ENCODE data around the gene AFF2.

AFF2 gene

DNA sequence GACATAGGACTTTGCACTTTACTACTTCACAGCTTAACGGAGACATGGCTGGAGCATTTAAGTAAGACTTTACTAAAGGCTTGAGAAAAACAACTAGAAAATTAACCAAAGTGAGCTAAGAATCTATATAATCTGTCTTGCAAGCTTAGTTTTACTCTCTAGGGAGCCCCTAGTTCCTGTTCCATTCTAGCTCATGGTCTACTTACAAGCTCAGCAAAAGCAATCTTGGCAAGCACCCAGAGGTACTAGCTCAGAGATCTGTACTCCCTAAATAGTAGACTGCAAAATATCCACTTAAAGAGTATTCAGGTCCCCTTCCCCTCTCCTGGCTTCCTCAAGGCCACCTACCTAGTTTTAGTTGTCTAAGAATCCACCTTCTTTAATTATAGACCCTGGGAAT lies 535.7 kb downstream of the AFF2 start:
- no peak for DNase-seq

DNA sequence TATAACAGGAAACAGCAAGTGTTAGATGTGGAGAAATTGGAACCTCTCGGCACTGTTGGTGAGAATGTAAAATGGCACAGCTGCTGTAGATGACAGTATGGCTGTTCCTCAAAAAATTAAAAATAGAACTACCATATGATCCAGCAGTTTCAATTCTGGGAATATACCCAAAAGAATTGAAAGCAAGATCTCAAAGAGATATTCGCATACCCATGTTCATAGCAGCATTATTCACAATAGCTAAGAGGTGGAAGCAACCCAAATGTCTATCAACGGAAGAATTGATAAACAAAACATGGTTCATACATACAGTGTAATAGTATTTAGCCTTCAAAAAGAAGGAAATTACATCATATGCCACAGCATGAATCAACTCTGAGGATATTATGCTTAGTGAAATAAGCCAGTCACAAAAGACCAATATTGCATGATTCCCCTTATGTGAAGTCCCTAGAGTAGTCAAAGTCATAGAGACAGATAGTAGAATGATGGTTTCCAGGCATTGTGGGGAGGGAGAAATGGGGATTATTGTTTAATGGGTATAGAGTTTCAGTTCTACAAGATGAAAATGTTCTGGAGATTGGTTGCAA lies 537.0 kb downstream of the AFF2 start:
- DNase-seq = no peak

DNA sequence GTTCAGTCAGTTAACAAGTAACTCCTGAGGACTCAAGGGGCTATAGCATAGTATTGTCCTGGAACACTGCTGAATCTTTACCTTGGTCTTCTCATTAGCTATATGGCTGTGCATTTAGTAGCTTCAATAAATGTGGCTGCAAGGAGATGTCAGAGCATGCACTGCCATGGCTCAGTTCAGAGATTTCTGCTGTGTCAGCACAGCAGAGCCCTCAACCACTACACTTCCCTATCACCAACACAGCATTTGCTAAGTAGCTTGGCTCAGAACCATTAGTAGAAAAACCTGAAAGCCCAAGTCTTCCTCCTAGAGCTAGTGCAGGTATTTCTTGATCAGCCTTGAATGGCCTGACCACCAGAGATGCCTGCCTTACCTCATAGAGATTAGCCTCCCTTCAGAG lies 538.6 kb downstream of the AFF2 start:
- no peak for DNase-seq

DNA sequence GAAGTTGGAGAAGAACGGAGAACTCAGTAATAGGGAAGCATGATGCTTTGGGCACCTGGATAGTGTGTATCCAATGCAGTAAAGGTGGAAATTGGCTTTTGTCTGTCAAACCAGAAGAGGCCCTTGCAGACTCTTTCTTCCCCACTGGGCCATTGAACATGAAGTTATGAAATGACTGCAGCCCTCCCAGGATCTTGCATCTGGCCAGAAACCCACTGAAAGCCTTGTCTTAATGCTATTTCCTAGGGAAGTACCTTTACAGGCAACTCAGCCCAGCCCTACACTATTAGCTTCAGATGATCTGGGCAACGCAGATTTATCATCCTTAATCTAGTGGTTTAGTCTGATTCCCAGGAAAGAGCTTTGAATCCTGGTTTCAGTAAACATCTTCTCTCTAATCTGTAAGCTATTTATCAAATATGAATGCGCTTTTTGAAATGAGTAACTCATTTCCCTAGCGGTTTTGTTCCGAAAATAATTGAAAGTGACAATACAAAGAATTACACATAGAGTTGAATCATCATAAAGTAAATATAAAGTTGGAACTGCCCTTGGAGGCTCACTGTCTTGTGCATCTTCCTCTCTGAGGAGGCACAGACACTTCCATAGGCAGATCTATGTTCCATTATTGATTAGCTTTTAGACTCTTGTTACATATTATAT lies 540.6 kb downstream of the AFF2 start:
- DNase-seq = no peak

DNA sequence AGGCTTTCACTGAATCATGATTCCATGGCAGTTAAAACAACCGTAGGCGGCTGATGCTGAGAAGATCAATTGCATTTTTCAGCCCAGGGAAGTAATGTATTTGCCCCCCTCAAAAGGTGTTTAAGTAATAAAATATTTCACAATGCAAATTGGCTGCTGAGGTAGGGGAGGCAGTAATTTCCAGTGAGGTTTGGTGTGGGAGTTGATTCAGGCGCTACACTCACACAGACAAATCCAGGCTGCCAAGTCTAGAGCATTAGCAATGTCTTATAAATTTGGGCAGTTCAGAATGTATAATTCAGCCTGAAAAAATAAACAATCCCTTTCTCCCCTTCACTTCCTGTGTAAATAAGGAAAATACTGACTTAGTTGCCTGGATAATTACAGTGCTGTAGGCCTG lies 543.0 kb downstream of the AFF2 start:
- DNase-seq = no peak

DNA sequence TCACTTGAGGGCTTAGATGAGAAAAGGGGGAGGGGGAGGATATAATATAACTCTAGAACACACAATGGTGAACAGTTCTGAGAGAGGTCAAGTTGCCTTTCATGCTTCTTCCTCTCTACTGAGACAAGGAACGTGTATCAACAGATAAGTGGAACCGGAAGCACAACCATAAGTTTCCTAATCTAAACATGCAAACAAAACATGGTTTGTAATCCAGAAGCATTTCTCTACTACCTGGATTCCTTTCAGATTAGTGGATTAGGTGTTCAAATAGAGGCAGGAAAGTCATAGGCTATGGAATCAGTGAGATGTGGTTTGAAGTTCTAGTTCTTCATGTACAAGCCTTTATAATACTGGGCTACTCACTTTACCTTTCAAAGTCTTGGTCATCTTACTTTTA lies 544.1 kb downstream of the AFF2 start:
- no peak for DNase-seq

DNA sequence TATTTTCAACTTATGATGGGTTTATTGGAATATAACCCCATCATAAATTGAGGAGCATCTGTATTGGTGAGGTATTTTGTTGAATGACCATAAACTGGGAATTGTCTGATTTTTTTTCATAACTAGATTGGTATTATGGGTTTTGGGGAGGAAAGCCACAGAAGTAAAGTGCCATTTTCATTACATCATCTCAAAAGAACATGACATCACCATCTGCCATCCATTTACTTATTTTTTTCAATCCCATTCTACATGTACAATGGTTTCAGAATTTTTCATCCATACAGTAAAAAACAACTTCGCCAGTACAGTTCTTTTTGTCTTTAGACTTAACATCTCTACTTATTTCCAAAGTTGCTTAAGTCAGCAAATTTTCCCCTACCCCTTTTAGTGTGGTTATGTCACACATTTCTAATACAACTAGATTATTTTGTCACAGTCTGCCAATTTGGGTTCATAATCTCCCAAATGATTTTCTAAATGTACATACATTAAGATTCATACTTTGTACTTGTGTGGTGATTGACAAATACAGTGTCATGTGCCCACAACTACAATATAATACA lies 545.3 kb downstream of the AFF2 start:
- DNase-seq = no peak

Measured in activated CD4-positive, alpha-beta T cell treated with anti-CD3 and anti-CD28 coated beads, Interleukin-2, amount 50 U/mL, for 4 hours (primary cell).